Central memory CD8-positive, alpha-beta T cell (primary cell): Measurements from ENCODE around the gene AHDC1.

Experiments
- ATAC-seq: fragments of 150-1000 bp; cut with Tn5 transposase; replicated peaks from 2 replicates; pipeline ENCODE4 v1.10.0; 2022; ENCODE audit warnings: mild to moderate bottlenecking, moderate FRiP score, moderate number of reproducible peaks; ENCODE audit not compliant: poor library complexity, severe bottlenecking; ENCODE audit errors: extremely low read depth
- DNase-seq, 2 donors: peaks; one replicate each; pipeline ENCODE4 v3.0.0; 2021; ENCODE audit warnings: low spot score in 2 of 2
- H3K27ac Mint-ChIP-seq: one replicate; pipeline ENCODE4 v1.8.0; 2022; ENCODE audit warnings: low read depth, mild to moderate bottlenecking, moderate library complexity, mixed read lengths
- H3K27me3 Mint-ChIP-seq: one replicate; pipeline ENCODE4 v1.8.0; 2022; ENCODE audit warnings: mixed read lengths
- H3K36me3 Mint-ChIP-seq: one replicate; pipeline ENCODE4 v1.8.0; 2022; ENCODE audit warnings: mild to moderate bottlenecking, moderate library complexity, mixed read lengths; ENCODE audit not compliant: insufficient read depth
- H3K4me1 Mint-ChIP-seq: one replicate; pipeline ENCODE4 v1.8.0; 2022; ENCODE audit warnings: mixed read lengths
- H3K4me3 Mint-ChIP-seq: one replicate; pipeline ENCODE4 v1.8.0; 2022; ENCODE audit warnings: mild to moderate bottlenecking, moderate library complexity, mixed read lengths
- H3K9me3 Mint-ChIP-seq: one replicate; pipeline ENCODE4 v1.8.0; 2022; ENCODE audit warnings: mixed read lengths

Gene AHDC1

DNA sequence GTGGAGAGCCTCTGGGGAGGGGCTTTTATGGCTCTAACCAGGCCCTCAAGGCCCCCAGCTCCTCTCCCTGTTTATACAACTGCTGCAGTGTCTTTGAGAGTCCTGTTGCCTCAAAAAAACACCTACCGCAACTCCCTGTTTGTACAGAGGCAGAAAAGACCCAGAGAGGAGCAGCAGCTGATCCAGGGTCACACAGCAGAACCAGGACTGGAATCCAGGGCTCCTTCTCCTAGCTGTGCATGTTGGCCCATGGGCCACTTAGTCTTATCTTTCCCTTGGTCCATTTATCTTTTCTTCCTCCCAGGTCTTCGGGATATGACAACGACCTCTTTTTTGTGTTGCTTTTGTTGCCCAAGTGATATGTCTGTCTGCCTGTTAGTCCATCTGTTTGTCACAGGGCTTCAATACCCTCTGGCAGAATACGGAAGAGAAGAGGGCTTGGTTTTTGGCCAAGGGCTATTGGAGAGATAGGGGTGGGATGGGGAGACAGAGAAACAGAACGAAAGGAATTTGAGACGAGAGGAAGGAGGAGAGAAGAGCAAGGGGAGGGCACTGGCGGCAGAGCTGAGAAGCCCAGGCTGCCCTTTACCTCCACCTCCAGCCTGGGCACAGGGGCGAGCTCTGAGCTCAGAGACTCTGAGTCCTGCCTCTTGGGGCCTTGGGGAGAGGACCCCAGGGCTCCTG lies 80.5 kb downstream of the AHDC1 start:
- ATAC-seq (no peak), DNase-seq (no peak)
- Mint-ChIP-seq H3K4me3 (peak overlapping the region; percentile 87), H3K4me1 (peaks cover 69% of the 10 kb centered on the region), H3K9me3 (no peaks in the 10 kb centered on the region), H3K36me3 (peaks cover 20% of the 10 kb centered on the region), H3K27me3 (no peaks in the 10 kb centered on the region), H3K27ac (peak overlapping the region; percentile 83)

- H3K4me3 Mint-ChIP-seq: peak overlapping the region; percentile 87
- H3K36me3 Mint-ChIP-seq: peaks cover 20% of the 10 kb centered on the region
- peak overlapping the region; percentile 83 for H3K27ac Mint-ChIP-seq
- DNase-seq (peak; percentile 50 to 59), ATAC-seq (peak; percentile 66)
- H3K9me3 Mint-ChIP-seq: no peaks in the 10 kb centered on the region
- peaks cover 67% of the 10 kb centered on the region for H3K4me1 Mint-ChIP-seq
- no peaks in the 10 kb centered on the region for H3K27me3 Mint-ChIP-seq
Measured at GRCh38 chr1:27522432-27523336, 81.3 kb downstream of the AHDC1 start.

- H3K36me3 Mint-ChIP-seq: peaks cover 17% of the 10 kb centered on the region
- H3K4me1 Mint-ChIP-seq: peaks cover 66% of the 10 kb centered on the region
- no peaks in the 10 kb centered on the region for H3K9me3 Mint-ChIP-seq
- H3K4me3 Mint-ChIP-seq: peak overlapping the region; percentile 87
- peak; percentile 8 for ATAC-seq
- peak overlapping the region; percentile 83 for H3K27ac Mint-ChIP-seq
- no peak for DNase-seq
- no peaks in the 10 kb centered on the region for H3K27me3 Mint-ChIP-seq
Measured at GRCh38 chr1:27521861-27522431, 82.0 kb downstream of the AHDC1 start.

GRCh38 chr1:27521336-27521831 lies 82.6 kb downstream of the AHDC1 start:
- peak in 1 of 2 donors; percentile 58 for DNase-seq
- Mint-ChIP-seq H3K27ac (peak overlapping the region; percentile 83), H3K9me3 (no peaks in the 10 kb centered on the region), H3K36me3 (peaks cover 12% of the 10 kb centered on the region), H3K4me1 (peaks cover 61% of the 10 kb centered on the region), H3K4me3 (peak overlapping the region; percentile 87), H3K27me3 (no peaks in the 10 kb centered on the region)
- ATAC-seq: peak; percentile 62

DNA sequence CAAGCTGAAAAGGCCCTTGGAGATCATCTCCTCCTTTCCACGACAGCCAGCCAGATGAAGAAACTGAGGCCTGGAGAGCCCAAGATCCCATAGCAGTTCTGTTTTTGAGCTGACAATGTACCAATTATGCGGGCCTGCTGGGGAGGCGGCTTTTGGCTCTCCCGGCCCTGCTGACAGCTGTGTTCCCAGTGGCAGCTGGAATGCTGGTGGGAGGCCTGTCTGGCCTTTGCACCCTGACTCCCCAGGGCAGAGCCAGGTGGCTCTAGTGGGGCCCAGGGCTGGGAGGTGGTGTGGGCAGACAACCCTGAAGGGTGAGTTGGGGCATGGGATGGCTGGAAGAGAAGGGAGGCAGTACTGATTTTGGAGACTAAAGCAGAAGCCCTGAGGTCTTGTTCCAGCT lies 83.3 kb downstream of the AHDC1 start:
- no peak for DNase-seq
- no peak for ATAC-seq
- Mint-ChIP-seq H3K27me3 (no peaks in the 10 kb centered on the region), H3K36me3 (peaks cover 12% of the 10 kb centered on the region), H3K9me3 (no peaks in the 10 kb centered on the region), H3K4me1 (peaks cover 54% of the 10 kb centered on the region), H3K4me3 (no peak overlapping the region), H3K27ac (peak overlapping the region; percentile 83)

GRCh38 chr1:27519331-27520258 lies 84.3 kb downstream of the AHDC1 start:
- ATAC-seq (no peak), DNase-seq (no peak)
- no peaks in the 10 kb centered on the region for H3K27me3 Mint-ChIP-seq
- H3K4me1 Mint-ChIP-seq: peaks cover 45% of the 10 kb centered on the region
- H3K27ac Mint-ChIP-seq: no peak overlapping the region
- peaks cover 12% of the 10 kb centered on the region for H3K36me3 Mint-ChIP-seq
- H3K9me3 Mint-ChIP-seq: no peaks in the 10 kb centered on the region
- no peak overlapping the region for H3K4me3 Mint-ChIP-seq

DNA sequence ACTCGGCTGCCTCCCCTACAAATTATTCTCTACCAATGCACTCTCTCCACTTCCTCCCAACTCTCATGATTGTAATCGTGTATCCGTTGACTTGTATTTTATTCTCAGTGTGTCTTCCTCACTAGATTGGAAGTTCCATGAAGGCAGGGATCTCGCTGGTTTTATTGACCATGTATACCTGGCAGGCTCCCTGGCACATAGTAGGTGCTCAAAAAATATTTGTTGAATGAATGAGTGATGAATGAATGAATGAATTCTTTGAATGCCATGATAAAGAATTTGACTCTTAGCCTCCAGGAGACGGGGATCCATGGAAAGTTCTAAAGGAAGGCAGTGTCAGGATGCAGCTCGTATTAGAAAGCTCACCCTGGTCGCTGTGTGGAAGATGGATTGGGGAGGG lies 85.1 kb downstream of the AHDC1 start:
- Mint-ChIP-seq H3K27me3 (no peaks in the 10 kb centered on the region), H3K27ac (no peak overlapping the region), H3K4me3 (no peak overlapping the region), H3K4me1 (peaks cover 39% of the 10 kb centered on the region), H3K9me3 (no peaks in the 10 kb centered on the region), H3K36me3 (peaks cover 12% of the 10 kb centered on the region)
- DNase-seq: no peak
- ATAC-seq: no peak

GRCh38 chr1:27517907-27518718 lies 85.8 kb downstream of the AHDC1 start:
- ATAC-seq (no peak), DNase-seq (no peak)
- Mint-ChIP-seq H3K4me3 (no peak overlapping the region), H3K27ac (peak overlapping the region; percentile 3), H3K4me1 (peaks cover 35% of the 10 kb centered on the region), H3K27me3 (no peaks in the 10 kb centered on the region), H3K9me3 (no peaks in the 10 kb centered on the region), H3K36me3 (peaks cover 10% of the 10 kb centered on the region)

DNA sequence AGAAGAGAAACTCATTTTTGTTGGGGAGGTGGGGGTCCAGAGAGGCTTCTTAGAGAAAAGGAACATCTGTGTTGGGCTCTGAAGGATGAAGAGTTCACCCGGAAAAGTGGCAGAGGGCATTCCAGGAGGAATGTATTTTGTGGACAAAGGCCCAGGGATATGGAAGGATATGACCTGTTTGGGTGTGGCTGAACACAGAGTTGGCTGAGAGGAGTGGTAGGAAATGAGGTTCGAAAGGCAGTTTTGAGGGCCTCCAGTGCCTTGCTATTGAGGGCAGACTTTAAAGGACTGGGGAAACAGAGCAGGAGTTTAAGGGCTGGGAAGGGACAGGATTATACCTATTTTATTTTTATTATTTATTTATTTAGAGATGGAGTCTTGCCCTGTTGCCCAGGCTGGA lies 86.6 kb downstream of the AHDC1 start:
- Mint-ChIP-seq H3K27ac (peak overlapping the region; percentile 42), H3K36me3 (peaks cover 3% of the 10 kb centered on the region), H3K9me3 (no peaks in the 10 kb centered on the region), H3K27me3 (no peaks in the 10 kb centered on the region), H3K4me3 (no peak overlapping the region), H3K4me1 (peaks cover 27% of the 10 kb centered on the region)
- ATAC-seq (no peak), DNase-seq (no peak)

DNA sequence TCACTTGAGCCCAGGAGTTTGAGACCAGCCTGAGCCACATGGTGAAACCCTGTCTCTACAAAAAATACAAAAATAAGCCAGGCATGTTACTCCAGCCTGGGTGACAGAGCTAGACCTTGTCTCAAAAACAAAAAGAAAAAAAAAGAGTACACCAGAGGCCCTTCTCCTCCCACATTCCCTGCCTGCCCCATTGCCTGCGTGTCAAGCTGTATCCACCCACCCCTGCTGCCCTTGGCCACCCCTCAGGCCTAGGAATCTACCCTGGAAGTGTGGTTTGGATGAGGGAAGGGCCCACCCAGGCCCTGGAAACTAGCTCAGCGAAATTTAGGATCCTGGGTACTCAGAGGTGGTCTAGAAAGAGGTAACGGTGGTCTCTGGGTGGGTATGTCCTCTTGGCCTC lies 88.3 kb downstream of the AHDC1 start:
- Mint-ChIP-seq H3K9me3 (no peaks in the 10 kb centered on the region), H3K27ac (no peak overlapping the region), H3K4me1 (peaks cover 10% of the 10 kb centered on the region), H3K36me3 (peaks cover 2% of the 10 kb centered on the region), H3K27me3 (no peaks in the 10 kb centered on the region), H3K4me3 (no peak overlapping the region)
- ATAC-seq: no peak
- no peak for DNase-seq

GRCh38 chr1:27513958-27514357 lies 90.0 kb downstream of the AHDC1 start:
- DNase-seq (no peak), ATAC-seq (no peak)
- H3K27me3 Mint-ChIP-seq: no peaks in the 10 kb centered on the region
- peaks cover 2% of the 10 kb centered on the region for H3K36me3 Mint-ChIP-seq
- no peak overlapping the region for H3K4me3 Mint-ChIP-seq
- no peak overlapping the region for H3K27ac Mint-ChIP-seq
- no peaks in the 10 kb centered on the region for H3K9me3 Mint-ChIP-seq
- peaks cover 5% of the 10 kb centered on the region for H3K4me1 Mint-ChIP-seq
